A673 (cell line): Measurements from ENCODE around the gene STAB2. TPM values are rescaled to one million over a fixed set of nuclear protein-coding genes. Genes with fewer than 3 reads are reported as not detected.
A peak's percentile ranks its signal among the peaks of the same experiment; 100 is the strongest.

Source experiments
- BruUV-seq: library from RNA; stranded (reverse); fragments of 400-500 nt; replicated peaks from 2 replicates; lab custom pipeline; 2021; lab: Mats Ljungman, UMichigan
- CTCF ChIA-PET: fragments of 300-600 bp; sonication (Branson Sonifier 250); formaldehyde crosslinking; loops from one replicate; lab custom pipeline; 2022; ENCODE audit warnings: antibody characterized with exemption; lab: Charles Lee
- POLR2A ChIA-PET: fragments of 300-600 bp; sonication (Branson Sonifier 250); formaldehyde crosslinking; loops from one replicate; lab custom pipeline; 2022; ENCODE audit warnings: antibody characterized with exemption; ENCODE audit not compliant: low non-redundant PET; lab: Charles Lee
- DNase-seq: peaks from one replicate; pipeline ENCODE4 v3.0.0-alpha.2; 2015; ENCODE audit warnings: low spot score
- H3K27ac ChIP-seq: fragments of 200-600 bp; sonication (generic); 2 replicates; pipeline ENCODE4 v1.5.1; 2016; ENCODE audit warnings: mixed run types, low read depth, mild to moderate bottlenecking, mixed read lengths, antibody characterized with exemption, low read length; ENCODE audit not compliant: poor library complexity, severe bottlenecking
- H3K27me3 ChIP-seq: fragments of 200-600 bp; sonication (generic); replicated peaks from 2 replicates; pipeline ENCODE4 v1.6.1; 2017; ENCODE audit warnings: mixed run types, low read depth, mild to moderate bottlenecking, mixed read lengths, antibody characterized with exemption, low read length; ENCODE audit not compliant: insufficient read depth, poor library complexity
- H3K36me3 ChIP-seq: fragments of 200-600 bp; sonication (generic); 2 replicates; pipeline ENCODE4 v1.6.1; 2016; ENCODE audit warnings: mixed run types, mild to moderate bottlenecking, mixed read lengths, antibody characterized with exemption, low read length; ENCODE audit not compliant: insufficient read depth, poor library complexity, severe bottlenecking
- H3K4me1 ChIP-seq: fragments of 200-600 bp; sonication (generic); 2 replicates; pipeline ENCODE4 v1.6.1; 2017; ENCODE audit warnings: mixed run types, mild to moderate bottlenecking, mixed read lengths, antibody characterized with exemption, low read length; ENCODE audit not compliant: insufficient read depth, poor library complexity, severe bottlenecking
- H3K4me3 ChIP-seq: fragments of 200-600 bp; sonication (generic); 2 replicates; pipeline ENCODE4 v1.5.1; 2016; ENCODE audit warnings: low read depth, mixed run types, mild to moderate bottlenecking, mixed read lengths, low read length; ENCODE audit not compliant: poor library complexity, severe bottlenecking
- H3K9me3 ChIP-seq: fragments of 200-600 bp; sonication (generic); 2 replicates; pipeline ENCODE4 v1.6.1; 2016; ENCODE audit warnings: mixed run types, low read depth, mild to moderate bottlenecking, mixed read lengths, antibody characterized with exemption, low read length; ENCODE audit not compliant: poor library complexity, severe bottlenecking
- EZH2 ChIP-seq: fragments of 200-600 bp; sonication (generic); IDR thresholded peaks from 2 replicates; pipeline ENCODE4 v1.6.1; 2017; ENCODE audit warnings: borderline replicate concordance, low read depth, mild to moderate bottlenecking, mixed read lengths, antibody characterized with exemption, low read length; ENCODE audit not compliant: poor library complexity, severe bottlenecking
- intact Hi-C: fragments of 100-400 bp; cut with micrococcal nuclease; formaldehyde crosslinking; loops from one replicate; pipeline ENCODE4 v1.10.0; 2022; ENCODE audit not compliant: unreplicated experiment
- total RNA-seq: library from RNA; stranded (reverse); gene quantifications from 2 replicates; pipeline ENCODE4 v1.2.3, GENCODE V29; 2021
- TF ChIP-seq, protein P1 (sequence below): fragments of 300-800, 200-600 bp; sonication (generic); conservative IDR thresholded peaks from 2 replicates; pipeline ENCODE4 v1.5.1; 2017; ENCODE audit warnings: low read depth, mild to moderate bottlenecking, antibody characterized with exemption, low read length, moderate library complexity, mixed read lengths

STAB2 gene
- total RNA-seq, 1 experiment from 2014 or later: not detected

- Histone ChIP-seq H3K27me3 (peaks cover 62% of the 10 kb centered on the region), H3K4me1 (no peaks in the 10 kb centered on the region), H3K27ac (no peak overlapping the region), H3K9me3 (no peaks in the 10 kb centered on the region), H3K4me3 (no peak overlapping the region), H3K36me3 (no peaks in the 10 kb centered on the region)
- DNase-seq: no peak
- intact Hi-C loops: no loop called here
- POLR2A ChIA-PET: no interaction called here
- CTCF ChIA-PET: no interaction called here
- BruUV-seq: no TSS peak
- no peak for TF ChIP-seq EZH2
- TF ChIP-seq, protein P1, sequence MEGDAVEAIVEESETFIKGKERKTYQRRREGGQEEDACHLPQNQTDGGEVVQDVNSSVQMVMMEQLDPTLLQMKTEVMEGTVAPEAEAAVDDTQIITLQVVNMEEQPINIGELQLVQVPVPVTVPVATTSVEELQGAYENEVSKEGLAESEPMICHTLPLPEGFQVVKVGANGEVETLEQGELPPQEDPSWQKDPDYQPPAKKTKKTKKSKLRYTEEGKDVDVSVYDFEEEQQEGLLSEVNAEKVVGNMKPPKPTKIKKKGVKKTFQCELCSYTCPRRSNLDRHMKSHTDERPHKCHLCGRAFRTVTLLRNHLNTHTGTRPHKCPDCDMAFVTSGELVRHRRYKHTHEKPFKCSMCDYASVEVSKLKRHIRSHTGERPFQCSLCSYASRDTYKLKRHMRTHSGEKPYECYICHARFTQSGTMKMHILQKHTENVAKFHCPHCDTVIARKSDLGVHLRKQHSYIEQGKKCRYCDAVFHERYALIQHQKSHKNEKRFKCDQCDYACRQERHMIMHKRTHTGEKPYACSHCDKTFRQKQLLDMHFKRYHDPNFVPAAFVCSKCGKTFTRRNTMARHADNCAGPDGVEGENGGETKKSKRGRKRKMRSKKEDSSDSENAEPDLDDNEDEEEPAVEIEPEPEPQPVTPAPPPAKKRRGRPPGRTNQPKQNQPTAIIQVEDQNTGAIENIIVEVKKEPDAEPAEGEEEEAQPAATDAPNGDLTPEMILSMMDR: no peak
Measured at GRCh38 chr12:103705098-103705497, 118.0 kb downstream of the STAB2 start.

DNA sequence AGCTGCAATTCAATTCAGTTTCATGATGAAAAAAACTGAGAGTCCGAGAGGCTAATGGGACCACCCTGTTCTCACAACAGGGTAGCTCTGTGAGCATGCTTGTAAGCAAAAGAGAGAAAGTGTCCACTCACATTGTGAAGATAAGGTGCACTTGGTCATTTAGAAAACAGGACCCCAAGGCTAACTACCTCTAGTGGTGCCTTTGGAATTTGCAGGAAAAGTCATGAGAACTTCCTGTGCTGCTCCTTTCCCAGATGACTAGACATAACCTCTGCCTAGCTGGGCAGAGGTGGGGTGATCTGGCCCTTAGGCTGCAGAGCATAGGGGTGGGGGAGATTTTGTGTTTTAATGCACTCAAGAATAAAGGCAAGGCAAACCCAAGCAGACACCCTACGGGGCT lies 118.9 kb downstream of the STAB2 start:
- DNase-seq: no peak
- ChIA-PET CTCF (no interaction called here), POLR2A (no interaction called here)
- H3K36me3 ChIP-seq: no peaks in the 10 kb centered on the region
- H3K27me3 ChIP-seq: peaks cover 70% of the 10 kb centered on the region
- no peaks in the 10 kb centered on the region for H3K4me1 ChIP-seq
- intact Hi-C loops: no loop called here
- BruUV-seq: no TSS peak
- TF ChIP-seq, protein P1: peak; percentile 29; the same call in 1 of the 2 replicates
- TF ChIP-seq EZH2: no peak
- no peak overlapping the region for H3K27ac ChIP-seq
- no peak overlapping the region for H3K4me3 ChIP-seq
- no peaks in the 10 kb centered on the region for H3K9me3 ChIP-seq

- no peak for TF ChIP-seq EZH2
- TF ChIP-seq, protein P1: no peak
- Histone ChIP-seq H3K27ac (no peak overlapping the region), H3K27me3 (peaks cover 77% of the 10 kb centered on the region), H3K4me3 (no peak overlapping the region), H3K4me1 (no peaks in the 10 kb centered on the region), H3K36me3 (no peaks in the 10 kb centered on the region), H3K9me3 (no peaks in the 10 kb centered on the region)
- CTCF ChIA-PET: no interaction called here
- BruUV-seq: no TSS peak
- DNase-seq: no peak
- intact Hi-C loops: no loop called here
- POLR2A ChIA-PET: no interaction called here
Measured at GRCh38 chr12:103707446-103707845, 120.4 kb downstream of the STAB2 start.
